GM13977 (cell line): ENCODE data around the gene CCDC116.
"Not testable (repeated sequence)": the region's sequence is repeated elsewhere in the genome, so short reads cannot be mapped to it uniquely, and the experiment has no call there.

Experiments
- DNase-seq: peaks from one replicate; pipeline ENCODE4 v3.0.0; 2012; ENCODE audit warnings: low spot score
- in situ Hi-C: fragments of 300-500 bp; cut with MboI; formaldehyde crosslinking; loops from one replicate; pipeline ENCODE4 v1.12.0; 2022; ENCODE audit warnings: low sequenced_read_pairs, low pct_unique_long_range_greater_than_20kb, mixed read lengths, inconsistent platforms; ENCODE audit not compliant: unreplicated experiment
- TF ChIP-seq, protein P1 (sequence below): IDR thresholded peaks from 2 replicates; pipeline ENCODE4 v1.5.1; 2012; ENCODE audit warnings: mild to moderate bottlenecking, control low read depth; ENCODE audit not compliant: insufficient read depth; ENCODE audit errors: extremely low read depth, missing control alignments

CCDC116 gene

DNA sequence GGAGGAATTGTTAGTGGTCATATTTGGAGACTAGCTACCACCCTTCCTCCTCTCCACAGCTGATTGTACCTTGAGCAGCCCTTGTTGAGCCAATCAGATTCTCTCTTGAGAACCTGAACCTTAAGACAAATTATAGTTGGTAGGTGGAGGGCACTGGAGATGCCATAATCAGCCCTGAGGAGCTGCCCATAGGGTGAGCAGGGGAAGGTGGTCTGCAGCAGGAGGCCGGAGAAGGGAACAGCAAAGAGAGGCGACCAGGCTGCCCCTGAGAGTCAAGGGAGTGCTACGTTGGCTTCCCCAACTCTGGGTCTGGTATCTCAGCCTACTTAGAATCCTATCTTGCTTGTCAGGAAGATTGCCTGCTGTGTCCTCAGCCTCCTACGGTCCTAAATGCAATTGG is 6.8 kb downstream of the CCDC116 start:
- in situ Hi-C loops = no loop called here
- DNase-seq = no peak
- TF ChIP-seq, protein P1, sequence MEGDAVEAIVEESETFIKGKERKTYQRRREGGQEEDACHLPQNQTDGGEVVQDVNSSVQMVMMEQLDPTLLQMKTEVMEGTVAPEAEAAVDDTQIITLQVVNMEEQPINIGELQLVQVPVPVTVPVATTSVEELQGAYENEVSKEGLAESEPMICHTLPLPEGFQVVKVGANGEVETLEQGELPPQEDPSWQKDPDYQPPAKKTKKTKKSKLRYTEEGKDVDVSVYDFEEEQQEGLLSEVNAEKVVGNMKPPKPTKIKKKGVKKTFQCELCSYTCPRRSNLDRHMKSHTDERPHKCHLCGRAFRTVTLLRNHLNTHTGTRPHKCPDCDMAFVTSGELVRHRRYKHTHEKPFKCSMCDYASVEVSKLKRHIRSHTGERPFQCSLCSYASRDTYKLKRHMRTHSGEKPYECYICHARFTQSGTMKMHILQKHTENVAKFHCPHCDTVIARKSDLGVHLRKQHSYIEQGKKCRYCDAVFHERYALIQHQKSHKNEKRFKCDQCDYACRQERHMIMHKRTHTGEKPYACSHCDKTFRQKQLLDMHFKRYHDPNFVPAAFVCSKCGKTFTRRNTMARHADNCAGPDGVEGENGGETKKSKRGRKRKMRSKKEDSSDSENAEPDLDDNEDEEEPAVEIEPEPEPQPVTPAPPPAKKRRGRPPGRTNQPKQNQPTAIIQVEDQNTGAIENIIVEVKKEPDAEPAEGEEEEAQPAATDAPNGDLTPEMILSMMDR = no peak

DNA sequence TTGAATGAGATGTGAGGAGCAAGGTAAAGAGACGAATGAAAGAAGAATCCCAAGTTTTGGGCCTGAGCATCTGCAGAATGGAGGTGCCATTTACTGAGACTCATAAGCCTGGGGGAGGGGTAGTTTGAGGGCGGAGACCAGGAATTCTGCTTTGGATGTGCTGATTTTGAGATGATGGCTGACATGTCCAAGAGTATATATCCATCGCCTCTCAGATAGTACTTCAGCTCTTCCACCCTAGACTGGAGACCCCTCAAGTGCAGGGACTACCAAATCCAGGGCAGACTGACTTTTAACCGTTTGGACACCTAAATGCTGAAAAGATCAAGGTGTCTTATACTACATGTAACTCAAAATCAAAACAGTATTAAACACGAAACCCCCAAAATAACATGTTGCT is 8.2 kb downstream of the CCDC116 start:
- DNase-seq = peak; percentile 19
- in situ Hi-C loops = no loop called here
- TF ChIP-seq, protein P1 = no peak

DNA sequence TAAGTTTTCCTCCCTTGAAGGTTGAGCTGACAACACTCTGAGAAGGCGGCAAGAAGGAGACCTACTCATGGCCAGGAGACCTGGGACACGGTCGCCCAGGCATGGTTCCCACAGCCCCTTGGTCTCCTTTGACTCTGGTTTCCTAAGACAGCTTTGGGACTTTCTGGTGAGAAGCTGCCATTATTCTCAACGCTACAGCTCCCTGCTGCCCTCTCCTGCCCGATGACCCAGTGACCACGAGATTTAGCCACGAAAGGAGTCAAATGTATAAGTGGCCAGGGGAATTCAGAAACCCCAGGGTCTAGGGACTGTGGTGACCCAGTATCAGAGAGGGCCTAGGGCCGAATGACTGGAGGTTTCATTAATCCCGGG is 8.8 kb downstream of the CCDC116 start:
- in situ Hi-C loops = no loop called here
- DNase-seq = peak; percentile 56
- TF ChIP-seq, protein P1 = peak; percentile 24

DNA sequence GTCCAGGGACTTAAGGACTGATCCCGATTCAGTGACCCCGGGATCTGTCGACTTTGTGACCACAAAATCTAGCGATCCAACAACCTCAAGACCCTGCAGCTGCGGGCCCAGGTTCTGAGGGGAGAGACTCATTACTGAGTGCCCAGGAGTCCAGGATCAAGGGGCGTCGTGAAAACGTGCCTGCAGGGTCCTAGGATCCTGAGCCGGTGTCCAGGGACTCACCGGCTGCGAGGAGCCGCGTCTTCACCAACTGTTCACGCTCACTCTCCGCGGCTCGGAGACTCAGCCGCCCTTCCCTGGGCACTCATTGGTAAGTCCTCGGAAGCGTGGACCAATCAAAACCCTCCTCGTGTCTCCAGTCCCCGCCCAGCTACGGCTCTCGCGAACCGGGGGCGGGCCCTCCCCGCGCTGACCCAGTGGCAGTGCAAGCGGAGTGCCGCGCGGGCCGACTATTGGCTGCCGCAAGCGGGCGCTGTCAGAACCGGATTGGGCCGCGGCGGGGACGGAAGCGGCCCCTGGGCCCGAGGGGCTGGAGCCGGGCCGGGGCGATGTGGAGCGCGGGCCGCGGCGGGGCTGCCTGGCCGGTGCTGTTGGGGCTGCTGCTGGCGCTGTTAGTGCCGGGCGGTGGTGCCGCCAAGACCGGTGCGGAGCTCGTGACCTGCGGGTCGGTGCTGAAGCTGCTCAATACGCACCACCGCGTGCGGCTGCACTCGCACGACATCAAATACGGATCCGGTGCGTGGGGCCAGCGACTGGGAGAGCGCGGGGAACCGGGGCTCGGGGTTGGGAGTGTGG is 9.4 kb downstream of the CCDC116 start, which contains the start of gene SDF2L1:
TSS of gene SDF2L1 (plus strand) at position 514 of the 795 bp plus-strand sequence. CDS start at position 549, 35 bp downstream.
- DNase-seq = peak; percentile 99
- TF ChIP-seq, protein P1 = peak; percentile 10
- in situ Hi-C loops = no loop called here

DNA sequence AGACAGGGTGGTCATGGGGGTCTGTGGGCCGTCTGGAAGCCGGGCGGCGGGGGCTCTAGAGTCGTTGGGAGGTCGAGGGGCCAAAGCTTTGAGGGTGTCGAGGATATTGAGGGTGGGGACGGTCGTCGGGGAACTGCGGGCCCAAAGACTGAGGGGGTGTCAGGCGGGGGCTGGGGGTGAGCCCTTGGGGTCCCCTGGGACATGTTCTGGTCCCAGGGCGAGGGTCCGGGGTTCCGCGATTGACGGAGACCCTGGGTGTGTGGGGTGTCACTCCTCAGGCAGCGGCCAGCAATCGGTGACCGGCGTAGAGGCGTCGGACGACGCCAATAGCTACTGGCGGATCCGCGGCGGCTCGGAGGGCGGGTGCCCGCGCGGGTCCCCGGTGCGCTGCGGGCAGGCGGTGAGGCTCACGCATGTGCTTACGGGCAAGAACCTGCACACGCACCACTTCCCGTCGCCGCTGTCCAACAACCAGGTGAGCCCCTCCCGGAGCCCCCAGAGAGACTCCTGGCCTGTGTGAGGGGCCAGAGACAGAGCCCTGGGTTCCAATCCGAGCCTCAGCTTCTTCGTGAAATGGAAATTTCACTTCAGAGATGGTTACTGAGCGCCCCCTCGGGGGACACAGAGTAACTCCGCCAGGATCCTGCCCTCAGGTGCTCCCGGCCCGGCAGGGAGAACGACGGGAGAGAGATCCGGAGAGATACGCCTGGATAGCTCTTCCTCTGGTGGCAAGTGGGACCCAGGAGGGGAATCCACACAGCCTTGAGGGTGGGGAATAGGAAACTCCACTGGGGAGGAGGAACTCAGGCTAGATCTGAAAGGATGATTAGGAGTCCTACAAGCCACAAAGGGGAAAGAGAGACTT is 10.3 kb downstream of the CCDC116 start:
- TF ChIP-seq, protein P1 = peak; percentile 82
- peak; percentile 82 for DNase-seq
- in situ Hi-C loops = no loop called here

GRCh38 chr22:21643533-21644357 is 11.2 kb downstream of the CCDC116 start:
- DNase-seq = no peak
- in situ Hi-C loops = no loop called here

GRCh38 chr22:21645513-21645912 is 13.0 kb downstream of the CCDC116 start:
- in situ Hi-C loops, DNase-seq: not testable (repeated sequence)

More at GRCh38 chr22:21643533-21644357, 11.2 kb downstream of the CCDC116 start:
- TF ChIP-seq, protein P1 = peak; percentile 33
